ENCODE results near the gene SWAP70. TPM values are rescaled to one million over a fixed set of nuclear protein-coding genes. Genes with fewer than 3 reads are reported as not detected.

SWAP70 gene
- total and polyA plus RNA-seq, 9 of the 15 experiments (the other 6 are each of a cell fraction or from before 2014, with no cell fraction given) = 1.7 to 4.9 (median 3.9) TPM

DNA sequence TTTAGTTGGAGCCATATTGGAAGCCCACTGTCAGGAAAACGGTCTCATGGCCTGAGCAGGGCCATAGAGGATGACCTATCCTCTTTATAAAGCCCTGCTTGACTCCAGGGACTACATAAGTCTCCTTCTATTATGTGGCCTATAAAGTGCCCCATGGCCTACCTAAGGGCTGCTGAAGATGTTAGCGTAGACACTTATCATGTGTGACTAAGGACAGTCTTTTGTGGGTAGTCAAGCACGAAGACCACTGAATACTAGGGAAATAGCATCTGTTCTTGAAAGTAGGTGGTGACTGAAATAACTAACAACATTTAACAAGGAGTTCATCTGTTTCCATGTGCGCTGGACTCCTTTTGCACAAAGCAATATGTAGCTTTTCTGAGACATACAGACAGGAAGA is 117.1 kb downstream of the SWAP70 start:
- CTCF ChIA-PET (ENCODE audit: low intra/inter-chr PET ratio) = no interaction called here
- no peaks in the 10 kb centered on the region for H4K20me1 ChIP-seq (replicated peaks; ENCODE audit: control insufficient read depth, insufficient read depth, low read length)
- no peak overlapping the region for H3K4me3 ChIP-seq
- TF ChIP-seq ZNF124 (CRISPR knock-in tag; IDR thresholded peaks at IDR 0.05) = no peak
- TF ChIP-seq KLF10 (CRISPR knock-in tag; IDR thresholded peaks at IDR 0.05) = no peak
- no peak for TF ChIP-seq GTF2E2 (tag; IDR thresholded peaks at IDR 0.05)
- TF ChIP-seq, protein P1, sequence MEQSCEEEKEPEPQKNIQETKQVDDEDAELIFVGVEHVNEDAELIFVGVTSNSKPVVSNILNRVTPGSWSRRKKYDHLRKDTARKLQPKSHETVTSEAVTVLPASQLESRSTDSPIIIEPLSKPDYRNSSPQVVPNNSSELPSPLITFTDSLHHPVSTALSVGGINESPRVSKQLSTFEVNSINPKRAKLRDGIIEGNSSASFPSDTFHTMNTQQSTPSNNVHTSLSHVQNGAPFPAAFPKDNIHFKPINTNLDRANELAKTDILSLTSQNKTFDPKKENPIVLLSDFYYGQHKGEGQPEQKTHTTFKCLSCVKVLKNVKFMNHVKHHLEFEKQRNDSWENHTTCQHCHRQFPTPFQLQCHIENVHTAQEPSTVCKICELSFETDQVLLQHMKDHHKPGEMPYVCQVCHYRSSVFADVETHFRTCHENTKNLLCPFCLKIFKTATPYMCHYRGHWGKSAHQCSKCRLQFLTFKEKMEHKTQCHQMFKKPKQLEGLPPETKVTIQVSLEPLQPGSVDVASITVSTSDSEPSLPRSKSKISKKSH (CRISPR knock-in tag; IDR thresholded peaks at IDR 0.05) = no peak
- no peak for TF ChIP-seq RBFOX2 (IDR thresholded peaks at IDR 0.05; ENCODE audit: low read depth, low read length)
- TF ChIP-seq, protein P2, sequence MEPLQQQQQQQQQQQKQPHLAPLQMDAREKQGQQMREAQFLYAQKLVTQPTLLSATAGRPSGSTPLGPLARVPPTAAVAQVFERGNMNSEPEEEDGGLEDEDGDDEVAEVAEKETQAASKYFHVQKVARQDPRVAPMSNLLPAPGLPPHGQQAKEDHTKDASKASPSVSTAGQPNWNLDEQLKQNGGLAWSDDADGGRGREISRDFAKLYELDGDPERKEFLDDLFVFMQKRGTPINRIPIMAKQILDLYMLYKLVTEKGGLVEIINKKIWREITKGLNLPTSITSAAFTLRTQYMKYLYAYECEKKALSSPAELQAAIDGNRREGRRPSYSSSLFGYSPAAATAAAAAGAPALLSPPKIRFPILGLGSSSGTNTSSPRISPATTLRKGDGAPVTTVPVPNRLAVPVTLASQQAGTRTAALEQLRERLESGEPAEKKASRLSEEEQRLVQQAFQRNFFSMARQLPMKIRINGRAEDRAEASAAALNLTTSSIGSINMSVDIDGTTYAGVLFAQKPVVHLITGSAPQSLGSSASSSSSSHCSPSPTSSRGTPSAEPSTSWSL (CRISPR knock-in tag; IDR thresholded peaks at IDR 0.05; ENCODE audit: borderline replicate concordance) = no peak
- TF ChIP-seq STAG1 (CRISPR knock-in tag; IDR thresholded peaks at IDR 0.05; ENCODE audit: borderline replicate concordance) = no peak
- TF ChIP-seq MXD1 (CRISPR knock-in tag; IDR thresholded peaks at IDR 0.05; ENCODE audit: borderline replicate concordance, poor library complexity, severe bottlenecking) = no peak
- TF ChIP-seq JUND (IDR thresholded peaks at IDR 0.05; ENCODE audit: borderline replicate concordance, low read depth, low read length) = no peak
- TF ChIP-seq JUND (tag; IDR thresholded peaks at IDR 0.05; ENCODE audit: borderline replicate concordance, low read depth, low read length) = no peak
- no peak for TF ChIP-seq NR3C1 (CRISPR knock-in tag; IDR thresholded peaks at IDR 0.05)
- TF ChIP-seq IRF2 (CRISPR knock-in tag; IDR thresholded peaks at IDR 0.05) = no peak
- TF ChIP-seq, protein P3, sequence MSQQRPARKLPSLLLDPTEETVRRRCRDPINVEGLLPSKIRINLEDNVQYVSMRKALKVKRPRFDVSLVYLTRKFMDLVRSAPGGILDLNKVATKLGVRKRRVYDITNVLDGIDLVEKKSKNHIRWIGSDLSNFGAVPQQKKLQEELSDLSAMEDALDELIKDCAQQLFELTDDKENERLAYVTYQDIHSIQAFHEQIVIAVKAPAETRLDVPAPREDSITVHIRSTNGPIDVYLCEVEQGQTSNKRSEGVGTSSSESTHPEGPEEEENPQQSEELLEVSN (IDR thresholded peaks at IDR 0.05; ENCODE audit: borderline replicate concordance in 1 of 2, extremely low read depth in 1 of 2, insufficient read depth in 1 of 2, insufficient read length in 1 of 2, low read depth in 1 of 2, low read length in 1 of 2, poor library complexity in 1 of 2, severe bottlenecking in 1 of 2) = no peak
- TF ChIP-seq NKRF (IDR thresholded peaks at IDR 0.05; ENCODE audit: borderline replicate concordance) = no peak
- TF ChIP-seq ILF3 (IDR thresholded peaks at IDR 0.05; ENCODE audit: borderline replicate concordance) = no peak
- TF ChIP-seq ZC3H8 (IDR thresholded peaks at IDR 0.05) = no peak
- no peak for TF ChIP-seq DPF2 (IDR thresholded peaks at IDR 0.05)

More for the DNA sequence above, 117.1 kb downstream of the SWAP70 start:
- Histone ChIP-seq H3K9ac (ENCODE audit: insufficient read depth in 1 of 2, low read depth in 2 of 2, low read length in 2 of 2) (no peak overlapping the region), H3K9me3 (replicated peaks; ENCODE audit: control insufficient read depth, insufficient read depth, low read depth, low read length) (no peaks in the 10 kb centered on the region), H3K4me2 (ENCODE audit: insufficient read depth, low read length) (no peak overlapping the region), H3K4me1 (replicated peaks in 1 of 2; ENCODE audit: control insufficient read depth in 2 of 2, insufficient read depth in 2 of 2, low read length in 2 of 2) (peaks cover 0 to 11% of the 10 kb centered on the region in 2 experiments; a peak in 2 of 5 replicates), H3K79me2 (ENCODE audit: control insufficient read depth, insufficient read depth, low read length) (no peaks in the 10 kb centered on the region), H3K27me3 (ENCODE audit: control insufficient read depth in 2 of 2, insufficient read depth in 2 of 2, low read length in 2 of 2) (no peaks in the 10 kb centered on the region), H3K36me3 (ENCODE audit: control insufficient read depth, insufficient read depth, low read length) (no peaks in the 10 kb centered on the region), H3K9me1 (ENCODE audit: control insufficient read depth, insufficient read depth, low read length) (no peaks in the 10 kb centered on the region), H3K27ac (ENCODE audit: extremely low read depth, low read depth, low read length) (no peak overlapping the region), H2AFZ (ENCODE audit: low read depth, low read length) (no peak overlapping the region)
- ATAC-seq (no peak), DNase-seq (ENCODE audit: extremely low read depth in 1 of 4, low spot score in 3 of 4) (no peak), FAIRE-seq (no peak)
- in situ Hi-C loops (cut with MboI) (no loop called here), intact Hi-C loops (cut with micrococcal nuclease) (no loop called here)
- no TSS peak for BruUV-seq (replicated peaks)
- 47% methylated on average over 4 of the region's 4 CpGs for WGBS (ENCODE audit: insufficient coverage, low coverage, missing lambda C conversion rate)
- POLR2A ChIA-PET = interaction anchor here (0.9 to 1.0 kb wide), 2 partner anchors 9 to 12 kb away, joined by 3 to 5 read pairs; no protein-coding TSS in a partner anchor

Data from K562 (cell line).